ENCODE data around the gene FAM174C.

FAM174C gene

GRCh38 chr19:1290703-1291651, 15.6 kb downstream of the FAM174C start:
- TF ChIP-seq CTCF (conservative IDR thresholded peaks at IDR 0.05), result no peak
- no peak overlapping the region for H3K27ac ChIP-seq

DNA sequence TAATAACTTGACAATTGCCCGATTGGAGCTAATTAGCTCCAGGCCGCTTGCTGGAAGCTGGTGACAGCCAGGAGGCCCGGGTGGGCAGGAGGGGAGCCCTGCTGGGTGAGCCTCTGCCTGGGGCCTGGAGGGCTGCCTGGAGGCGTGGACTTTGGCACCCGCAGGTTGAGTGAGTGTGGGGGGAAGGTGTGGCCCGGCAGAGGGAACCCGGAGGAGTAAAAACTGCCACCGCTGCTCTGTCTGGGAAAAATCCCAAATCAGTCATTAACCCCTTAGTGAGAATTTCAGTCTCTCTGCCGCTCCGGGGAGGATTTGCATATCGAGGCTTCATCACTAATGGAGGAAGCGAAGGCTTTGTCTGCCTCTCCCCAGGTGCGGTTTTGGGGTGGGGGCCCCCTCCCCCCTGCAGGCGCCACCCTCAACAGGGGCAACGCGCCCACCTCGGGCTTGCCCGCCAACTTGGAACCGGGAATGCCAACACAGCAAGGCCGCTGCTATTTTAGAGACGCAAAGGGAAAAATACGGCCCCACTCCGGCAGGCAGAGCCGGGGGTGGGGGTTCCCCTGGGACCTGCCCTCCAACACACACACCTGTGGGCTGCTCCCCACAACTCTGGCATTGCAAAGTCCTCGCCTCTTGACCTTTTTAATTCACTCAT, 16.6 kb downstream of the FAM174C start:
- TF ChIP-seq CTCF (conservative IDR thresholded peaks at IDR 0.05), result no peak
- H3K27ac ChIP-seq, result no peak overlapping the region

- H3K27ac ChIP-seq, result no peak overlapping the region
- no peak for TF ChIP-seq CTCF (conservative IDR thresholded peaks at IDR 0.05)
Observed at GRCh38 chr19:1292419-1293151, 17.3 kb downstream of the FAM174C start.

DNA sequence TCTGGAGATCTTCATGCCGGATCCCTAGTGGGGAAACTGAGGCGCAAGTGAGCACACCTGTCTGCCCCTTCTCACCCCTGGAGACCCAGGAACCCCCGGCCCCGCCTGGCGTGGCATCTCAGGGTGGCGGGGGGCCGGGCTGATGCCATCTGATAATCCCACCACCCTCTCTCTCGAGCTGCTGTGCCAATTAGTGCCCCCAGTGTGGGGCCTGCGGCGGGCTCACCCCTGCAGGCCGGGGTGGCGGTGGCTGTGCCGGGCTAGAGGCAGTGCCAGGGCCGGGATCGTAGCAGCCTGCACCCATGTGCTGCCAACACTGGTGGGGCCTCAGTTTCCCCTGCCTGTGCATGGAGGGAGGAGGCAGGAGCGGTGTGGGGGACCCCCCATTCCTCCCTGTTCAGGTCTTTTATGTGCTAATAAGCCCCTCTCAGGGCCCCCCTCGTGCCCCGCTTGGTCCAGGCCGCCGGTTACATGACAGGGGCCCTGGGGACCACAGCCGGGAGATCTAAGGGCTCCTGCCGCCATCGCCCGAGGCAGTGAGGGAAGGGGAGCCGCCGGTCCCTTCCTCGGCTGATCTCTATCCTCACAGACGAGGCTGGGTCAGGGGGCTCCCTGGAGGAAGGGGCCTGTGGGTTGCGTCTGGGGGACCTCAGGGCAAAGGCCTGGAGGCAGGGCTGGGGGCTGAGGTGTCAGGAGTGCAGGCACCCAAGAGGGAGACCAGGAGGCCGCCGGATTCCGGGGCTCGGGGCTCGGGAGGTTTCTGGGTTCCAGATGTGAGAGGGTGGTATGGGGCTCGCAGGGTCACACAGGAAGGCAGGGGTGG, 18.7 kb downstream of the FAM174C start:
- H3K27ac ChIP-seq, result no peak overlapping the region
- TF ChIP-seq CTCF (conservative IDR thresholded peaks at IDR 0.05), result no peak

DNA sequence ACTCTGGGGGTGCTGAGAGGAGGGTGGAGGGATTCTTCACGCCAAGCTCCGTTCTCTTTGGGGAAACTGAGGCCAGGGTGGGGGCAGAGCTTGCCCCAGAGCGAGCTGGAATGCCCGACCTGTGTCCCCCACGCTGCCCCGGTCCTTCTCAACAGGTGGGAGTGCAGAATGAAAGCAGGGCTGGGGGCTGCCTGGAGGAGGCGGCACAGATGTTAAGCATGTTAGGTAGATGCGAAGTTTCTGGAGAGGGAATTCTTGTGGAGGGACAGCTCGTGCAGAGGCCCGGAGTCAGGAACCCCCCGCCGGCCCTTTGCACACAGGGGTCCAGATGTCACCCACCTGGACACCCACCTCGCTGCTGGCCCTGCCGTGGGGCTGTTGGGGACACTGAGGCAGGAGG, 19.4 kb downstream of the FAM174C start:
- TF ChIP-seq CTCF (conservative IDR thresholded peaks at IDR 0.05), result no peak
- H3K27ac ChIP-seq, result no peak overlapping the region

DNA sequence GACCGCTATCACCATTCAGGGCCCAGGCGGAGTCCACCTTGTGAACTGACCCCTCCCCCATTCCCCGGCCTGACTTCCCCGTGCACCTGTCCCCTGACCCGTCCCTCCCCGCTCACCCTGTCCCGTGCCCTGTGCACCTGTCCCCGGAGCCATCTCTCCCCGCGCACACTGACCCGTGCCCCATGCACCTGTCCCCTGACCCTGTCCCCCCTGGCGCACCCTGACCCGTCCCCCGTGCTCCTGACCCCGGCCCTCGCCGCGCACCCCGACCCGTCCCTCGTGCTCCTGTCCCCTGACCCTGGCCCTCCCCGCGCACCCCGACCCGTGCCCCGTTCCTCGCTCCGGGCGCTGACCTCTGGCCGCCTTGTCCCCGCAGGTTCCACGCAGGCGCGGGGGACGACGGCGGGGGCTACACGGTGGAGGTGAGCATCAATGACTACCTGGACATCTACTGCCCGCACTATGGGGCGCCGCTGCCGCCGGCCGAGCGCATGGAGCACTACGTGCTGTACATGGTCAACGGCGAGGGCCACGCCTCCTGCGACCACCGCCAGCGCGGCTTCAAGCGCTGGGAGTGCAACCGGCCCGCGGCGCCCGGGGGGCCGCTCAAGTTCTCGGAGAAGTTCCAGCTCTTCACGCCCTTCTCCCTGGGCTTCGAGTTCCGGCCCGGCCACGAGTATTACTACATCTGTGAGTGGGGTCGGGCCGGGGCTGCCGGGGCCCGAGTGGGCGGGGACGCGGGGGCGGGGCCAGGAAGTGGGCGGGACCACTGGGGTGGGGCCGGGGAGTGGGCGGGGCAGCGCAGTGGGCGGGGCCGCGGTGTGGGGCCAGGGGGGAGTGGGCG, 20.1 kb downstream of the FAM174C start:
- no peak for TF ChIP-seq CTCF (conservative IDR thresholded peaks at IDR 0.05)
- H3K27ac ChIP-seq, result no peak overlapping the region
